Neuron (in vitro differentiated cells): ENCODE results near the gene CDK5RAP2.

Experiments
- H2AFZ ChIP-seq: one replicate; pipeline ENCODE4 v1.6.1; 2013; ENCODE audit warnings: low read depth, mild to moderate bottlenecking, inconsistent platforms, low read length, moderate library complexity
- H3K27me3 ChIP-seq: one replicate; pipeline ENCODE4 v1.6.1; 2013; ENCODE audit warnings: low read length; ENCODE audit not compliant: insufficient read depth
- H3K36me3 ChIP-seq: one replicate; pipeline ENCODE4 v1.6.1; 2013; ENCODE audit warnings: low read length; ENCODE audit not compliant: insufficient read depth
- H3K4me1 ChIP-seq: one replicate; pipeline ENCODE4 v1.6.1; 2013; ENCODE audit warnings: low read length; ENCODE audit not compliant: insufficient read depth
- H3K4me3 ChIP-seq: 2 replicates; pipeline ENCODE4 v1.5.1; 2013; ENCODE audit warnings: mild to moderate bottlenecking, low read length, moderate library complexity
- H3K9me3 ChIP-seq: one replicate; pipeline ENCODE4 v1.6.1; 2013; ENCODE audit warnings: low read length

The CDK5RAP2 gene

DNA sequence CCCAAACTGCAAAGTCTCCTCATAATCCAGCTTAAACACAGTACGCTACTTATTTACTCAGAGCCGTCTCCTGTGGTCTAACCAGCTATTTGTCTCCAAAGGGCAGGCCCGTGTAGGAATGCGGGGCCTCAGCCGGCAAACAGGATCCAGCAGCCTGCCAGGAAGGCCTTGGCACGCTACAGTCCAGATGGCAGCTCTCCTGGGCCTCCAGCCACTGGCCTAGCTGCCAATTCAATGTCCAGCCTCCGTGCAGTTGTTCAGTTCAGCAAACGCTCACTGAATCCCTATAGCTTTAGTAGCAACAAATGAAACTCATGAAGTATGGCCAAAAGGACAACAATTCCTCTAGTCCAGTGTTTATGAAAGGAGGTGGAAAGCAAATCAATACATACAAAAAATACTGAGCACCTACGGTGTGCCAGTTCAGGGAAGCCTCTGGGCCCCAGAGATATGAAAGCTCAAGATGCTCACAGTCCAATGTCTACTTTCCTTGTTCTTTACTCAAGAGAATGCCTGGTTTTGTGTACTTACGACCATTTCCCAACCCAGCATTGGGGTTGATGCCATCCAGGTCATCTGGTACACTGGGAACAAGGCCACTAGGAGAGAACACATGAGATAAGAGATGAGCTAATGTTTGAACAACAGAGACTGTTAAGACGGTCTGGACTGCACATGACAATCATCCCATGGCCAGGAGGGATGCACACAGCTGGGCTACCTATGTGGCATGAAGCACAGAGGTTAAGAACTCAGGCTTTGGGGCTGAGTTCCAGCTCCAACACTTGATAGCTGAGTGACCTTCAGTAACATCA is 8.3 kb downstream of the CDK5RAP2 start:
- no peak overlapping the region for H2AFZ ChIP-seq
- H3K9me3 ChIP-seq = no peaks in the 10 kb centered on the region
- H3K27me3 ChIP-seq = no peaks in the 10 kb centered on the region
- H3K4me1 ChIP-seq = no peaks in the 10 kb centered on the region
- H3K36me3 ChIP-seq = peaks cover 60% of the 10 kb centered on the region
- no peak overlapping the region for H3K4me3 ChIP-seq

DNA sequence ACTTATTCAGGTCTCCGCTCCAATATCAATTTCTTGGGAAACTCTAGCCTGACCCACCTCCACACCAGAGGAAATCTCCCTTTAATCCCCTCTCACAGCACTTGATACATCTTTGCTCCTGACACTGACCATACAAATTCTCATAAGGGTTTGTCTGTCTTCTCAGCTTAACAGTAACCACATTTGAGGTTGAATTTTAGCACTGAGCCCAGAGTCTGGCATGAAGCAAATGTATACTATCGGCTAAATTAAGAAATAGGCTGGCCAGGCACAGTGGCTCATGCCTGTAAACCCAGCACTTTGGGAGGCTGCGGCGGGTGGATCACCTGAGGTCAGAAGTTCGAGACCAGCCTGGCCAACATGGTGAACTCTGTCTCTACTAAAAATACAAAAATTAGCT is 9.7 kb downstream of the CDK5RAP2 start:
- peaks cover 73% of the 10 kb centered on the region for H3K36me3 ChIP-seq
- H3K27me3 ChIP-seq = no peaks in the 10 kb centered on the region
- no peak overlapping the region for H2AFZ ChIP-seq
- no peak overlapping the region for H3K4me3 ChIP-seq
- H3K9me3 ChIP-seq = no peaks in the 10 kb centered on the region
- no peaks in the 10 kb centered on the region for H3K4me1 ChIP-seq

GRCh38 chr9:120569556-120569955 is 10.4 kb downstream of the CDK5RAP2 start:
- Histone ChIP-seq H3K9me3 (no peaks in the 10 kb centered on the region), H3K36me3 (peaks cover 79% of the 10 kb centered on the region), H3K4me1 (no peaks in the 10 kb centered on the region), H3K4me3 (no peak overlapping the region), H2AFZ (no peak overlapping the region), H3K27me3 (no peaks in the 10 kb centered on the region)

DNA sequence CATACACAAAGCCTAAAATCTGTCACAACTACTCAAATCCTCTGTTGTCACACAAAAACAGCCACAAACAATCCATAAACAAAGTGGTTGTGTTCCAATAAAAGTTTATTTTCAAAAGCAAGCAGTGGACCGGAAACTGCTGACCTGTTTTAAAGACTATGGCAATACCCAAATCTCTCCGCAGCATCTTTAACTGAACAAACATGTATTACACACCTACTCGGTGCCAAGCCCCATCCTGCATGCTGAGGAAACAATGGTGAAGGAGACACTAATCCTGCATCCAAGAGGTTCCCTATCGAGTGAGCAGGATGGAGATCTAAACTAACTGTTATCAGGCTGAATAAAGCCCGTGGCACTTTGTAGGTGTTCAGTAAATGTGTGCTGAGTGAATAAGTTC is 11.2 kb downstream of the CDK5RAP2 start:
- no peak overlapping the region for H3K4me3 ChIP-seq
- H3K9me3 ChIP-seq = no peaks in the 10 kb centered on the region
- H3K27me3 ChIP-seq = no peaks in the 10 kb centered on the region
- peaks cover 83% of the 10 kb centered on the region for H3K36me3 ChIP-seq
- H2AFZ ChIP-seq = no peak overlapping the region
- H3K4me1 ChIP-seq = no peaks in the 10 kb centered on the region

GRCh38 chr9:120567874-120568273 is 12.1 kb downstream of the CDK5RAP2 start:
- peaks cover 91% of the 10 kb centered on the region for H3K36me3 ChIP-seq
- H3K4me1 ChIP-seq = no peaks in the 10 kb centered on the region
- H3K4me3 ChIP-seq = no peak overlapping the region
- no peaks in the 10 kb centered on the region for H3K27me3 ChIP-seq
- no peaks in the 10 kb centered on the region for H3K9me3 ChIP-seq
- no peak overlapping the region for H2AFZ ChIP-seq

GRCh38 chr9:120567081-120567480 is 12.9 kb downstream of the CDK5RAP2 start:
- Histone ChIP-seq H3K9me3 (no peaks in the 10 kb centered on the region), H3K27me3 (no peaks in the 10 kb centered on the region), H3K36me3 (peaks cover 85% of the 10 kb centered on the region), H3K4me3 (no peak overlapping the region), H2AFZ (no peak overlapping the region), H3K4me1 (no peaks in the 10 kb centered on the region)

DNA sequence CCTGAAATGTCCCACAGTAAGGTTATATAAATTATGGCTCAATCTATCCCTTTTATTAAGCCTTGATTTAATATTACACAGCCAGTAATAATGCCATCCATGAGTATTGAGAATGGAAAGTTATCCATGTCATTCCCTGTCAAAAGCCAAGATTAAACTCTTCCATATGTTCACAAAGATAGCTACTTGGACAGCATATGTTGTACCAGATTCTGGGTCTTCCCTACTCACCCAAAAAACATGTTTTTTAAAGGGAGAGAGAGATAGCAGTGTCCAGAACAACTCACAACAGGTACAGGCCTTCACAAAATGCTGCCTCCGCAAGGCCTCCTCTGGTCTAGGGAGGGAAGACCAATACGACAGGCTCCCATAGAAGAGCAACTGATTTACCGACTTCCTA is 15.4 kb downstream of the CDK5RAP2 start:
- no peaks in the 10 kb centered on the region for H3K4me1 ChIP-seq
- no peaks in the 10 kb centered on the region for H3K9me3 ChIP-seq
- no peak overlapping the region for H2AFZ ChIP-seq
- H3K27me3 ChIP-seq = no peaks in the 10 kb centered on the region
- H3K36me3 ChIP-seq = peaks cover 67% of the 10 kb centered on the region
- no peak overlapping the region for H3K4me3 ChIP-seq

GRCh38 chr9:120562861-120563443 is 17.0 kb downstream of the CDK5RAP2 start:
- Histone ChIP-seq H3K4me1 (no peaks in the 10 kb centered on the region), H3K4me3 (no peak overlapping the region), H3K36me3 (peaks cover 54% of the 10 kb centered on the region), H3K9me3 (no peaks in the 10 kb centered on the region), H2AFZ (no peak overlapping the region), H3K27me3 (no peaks in the 10 kb centered on the region)

- Histone ChIP-seq H2AFZ (no peak overlapping the region), H3K9me3 (no peaks in the 10 kb centered on the region), H3K4me1 (no peaks in the 10 kb centered on the region), H3K36me3 (peaks cover 46% of the 10 kb centered on the region), H3K4me3 (no peak overlapping the region), H3K27me3 (no peaks in the 10 kb centered on the region)
Observed at GRCh38 chr9:120561709-120562108, 18.3 kb downstream of the CDK5RAP2 start.

- H3K4me1 ChIP-seq = no peaks in the 10 kb centered on the region
- peaks cover 37% of the 10 kb centered on the region for H3K36me3 ChIP-seq
- no peak overlapping the region for H2AFZ ChIP-seq
- no peak overlapping the region for H3K4me3 ChIP-seq
- H3K27me3 ChIP-seq = no peaks in the 10 kb centered on the region
- H3K9me3 ChIP-seq = no peaks in the 10 kb centered on the region
Observed at GRCh38 chr9:120559546-120559945, 20.4 kb downstream of the CDK5RAP2 start.

DNA sequence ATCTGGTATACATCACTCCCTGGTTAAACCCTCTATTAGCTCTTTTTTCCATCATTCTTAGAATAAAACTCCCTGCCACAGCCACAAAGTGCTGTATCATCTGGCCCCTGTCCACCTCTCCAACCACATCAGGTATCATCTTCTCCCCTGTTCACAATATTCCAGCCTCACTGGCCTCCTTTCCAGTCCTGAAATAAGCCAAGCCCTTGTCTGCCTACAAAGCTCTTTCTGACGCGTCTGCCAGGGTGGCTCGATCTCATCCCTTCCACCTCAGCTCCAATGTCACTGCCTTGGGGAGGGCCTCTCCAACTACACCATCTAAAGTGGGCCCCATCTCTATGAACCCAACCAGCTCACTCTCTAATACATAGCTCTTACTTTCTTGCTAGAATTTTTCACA is 21.5 kb downstream of the CDK5RAP2 start:
- Histone ChIP-seq H2AFZ (no peak overlapping the region), H3K27me3 (no peaks in the 10 kb centered on the region), H3K9me3 (no peaks in the 10 kb centered on the region), H3K36me3 (peaks cover 29% of the 10 kb centered on the region), H3K4me3 (no peak overlapping the region), H3K4me1 (no peaks in the 10 kb centered on the region)

DNA sequence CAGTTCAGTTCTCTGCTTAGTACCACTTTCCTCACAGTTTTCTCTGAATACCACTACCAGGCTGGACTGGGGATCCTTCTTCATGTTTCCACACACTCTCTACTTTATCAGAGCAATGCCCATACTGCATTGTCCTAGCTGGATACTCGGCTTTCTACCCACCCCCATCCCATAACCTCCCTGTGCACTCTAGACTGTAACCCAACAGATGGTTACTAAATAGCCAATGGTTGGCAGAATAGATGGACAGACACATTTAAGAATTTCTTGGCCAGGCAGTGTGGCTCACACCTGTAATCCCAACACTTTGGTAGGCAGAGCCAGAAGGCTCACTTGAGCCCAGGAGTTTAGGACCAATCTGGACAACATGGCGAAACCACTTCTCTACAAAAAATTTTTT is 22.8 kb downstream of the CDK5RAP2 start:
- Histone ChIP-seq H2AFZ (no peak overlapping the region), H3K4me3 (no peak overlapping the region), H3K36me3 (peaks cover 25% of the 10 kb centered on the region), H3K9me3 (no peaks in the 10 kb centered on the region), H3K27me3 (no peaks in the 10 kb centered on the region), H3K4me1 (no peaks in the 10 kb centered on the region)

DNA sequence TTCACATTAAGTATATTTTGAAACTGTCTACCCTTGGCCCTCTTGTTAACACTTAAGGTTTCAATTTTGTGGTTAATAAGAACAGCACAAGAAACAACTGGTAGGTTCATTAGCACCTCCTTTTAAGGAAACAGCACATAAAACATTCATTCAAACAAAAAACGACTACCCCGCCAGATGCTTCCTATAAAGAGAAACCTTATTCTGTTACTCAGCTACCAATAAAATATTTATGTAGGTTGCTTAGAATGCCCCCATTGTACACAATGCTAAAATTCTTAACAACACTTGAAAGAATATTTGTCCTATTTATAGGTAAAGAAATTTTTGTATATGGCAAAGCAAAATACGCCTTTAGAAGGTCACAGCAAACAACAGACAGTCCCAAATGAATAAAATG is 23.2 kb downstream of the CDK5RAP2 start:
- H3K4me1 ChIP-seq = no peaks in the 10 kb centered on the region
- H3K4me3 ChIP-seq = no peak overlapping the region
- no peak overlapping the region for H2AFZ ChIP-seq
- H3K27me3 ChIP-seq = no peaks in the 10 kb centered on the region
- H3K36me3 ChIP-seq = peaks cover 23% of the 10 kb centered on the region
- no peaks in the 10 kb centered on the region for H3K9me3 ChIP-seq

GRCh38 chr9:120555839-120556238 is 24.1 kb downstream of the CDK5RAP2 start:
- Histone ChIP-seq H3K4me1 (no peaks in the 10 kb centered on the region), H3K4me3 (no peak overlapping the region), H3K36me3 (peaks cover 24% of the 10 kb centered on the region), H2AFZ (no peak overlapping the region), H3K27me3 (no peaks in the 10 kb centered on the region), H3K9me3 (no peaks in the 10 kb centered on the region)
